Ascending aorta (tissue), 2 donors: ENCODE results near the gene ZNF205. TPM values are rescaled to one million over a fixed set of nuclear protein-coding genes. Genes with fewer than 3 reads are reported as not detected.

Experiments used
- DNase-seq, 2 donors: peaks; one replicate each; pipeline ENCODE4 v3.0.0-alpha.2; 2019; ENCODE audit warnings: low spot score in 2 of 2
- H3K27ac ChIP-seq, 2 donors: fragments of 200-600 bp; sonication (generic); one replicate each; pipeline ENCODE4 v1.5.1; 2016 to 2017; ENCODE audit warnings: mild to moderate bottlenecking in 1 of 2
- H3K27me3 ChIP-seq: fragments of 200-600 bp; sonication (generic); one replicate; pipeline ENCODE4 v1.5.1; 2017
- H3K36me3 ChIP-seq, 2 donors: fragments of 200-600 bp; sonication (generic); one replicate each; pipeline ENCODE4 v1.5.1; 2016
- H3K4me1 ChIP-seq, 2 donors: fragments of 200-600 bp; sonication (generic); one replicate each; pipeline ENCODE4 v1.5.1; 2016 to 2017; ENCODE audit warnings: mild to moderate bottlenecking in 1 of 2
- H3K4me3 ChIP-seq, 2 donors: fragments of 200-600 bp; sonication (generic); one replicate each; pipeline ENCODE4 v1.5.1; 2016 to 2017; ENCODE audit warnings: mild to moderate bottlenecking in 1 of 2
- H3K9me3 ChIP-seq, 2 donors: fragments of 200-600 bp; sonication (generic); one replicate each; pipeline ENCODE4 v1.5.1; 2016
- CTCF ChIP-seq, 3 experiments: fragments of 200-600 bp in 2 of 3; fragments of 450-650 bp in 1 of 3; sonication (generic) in 2 of 3; IDR thresholded peaks; one replicate each; pipeline ENCODE4 v1.5.1; 2016 to 2019; ENCODE audit warnings: antibody characterized with exemption in 3 of 3, mild to moderate bottlenecking in 1 of 3, moderate library complexity in 1 of 3
- intact Hi-C: fragments of 100-400 bp; cut with DNase I; formaldehyde crosslinking; loops from one replicate; pipeline ENCODE4 v1.15.1; 2023
- total RNA-seq: library from RNA; depleted of rRNA; stranded (reverse); fragments of >200 nt; gene quantifications from one replicate; pipeline ENCODE4 v1.1.0, GENCODE V29; 2016

The ZNF205 gene
- total RNA-seq, 1 donor from 2014 or later, result 49.8 TPM

GRCh38 chr16:3145660-3146059 is 33.3 kb downstream of the ZNF205 start:
- intact Hi-C loops, result no loop called here
- DNase-seq, result no peak

GRCh38 chr16:3147046-3147756 is 34.8 kb downstream of the ZNF205 start:
- DNase-seq, result no peak
- H3K4me3 ChIP-seq, result no peak overlapping the region
- intact Hi-C loops, result no loop called here
- H3K9me3 ChIP-seq, result no peaks in the 10 kb centered on the region
- peaks cover 0 to 15% of the 10 kb centered on the region in 2 donors for H3K4me1 ChIP-seq
- H3K27ac ChIP-seq, result no peak overlapping the region
- no peak for TF ChIP-seq CTCF (IDR thresholded peaks at IDR 0.05)
- H3K36me3 ChIP-seq, result peaks cover 5 to 10% of the 10 kb centered on the region in 2 donors
- H3K27me3 ChIP-seq, result no peaks in the 10 kb centered on the region

More at GRCh38 chr16:3145660-3146059, 33.3 kb downstream of the ZNF205 start:
- Histone ChIP-seq H3K27me3 (no peaks in the 10 kb centered on the region), H3K27ac (no peak overlapping the region), H3K4me3 (no peak overlapping the region), H3K4me1 (peaks cover 0 to 7% of the 10 kb centered on the region in 2 donors), H3K36me3 (peaks cover 19 to 25% of the 10 kb centered on the region in 2 donors), H3K9me3 (no peaks in the 10 kb centered on the region)
- TF ChIP-seq CTCF (IDR thresholded peaks at IDR 0.05), result no peak

GRCh38 chr16:3147757-3148104 is 35.3 kb downstream of the ZNF205 start:
- intact Hi-C loops, result no loop called here
- DNase-seq, result no peak
- Histone ChIP-seq H3K4me1 (peaks cover 0 to 15% of the 10 kb centered on the region in 2 donors), H3K27me3 (no peaks in the 10 kb centered on the region), H3K4me3 (no peak overlapping the region), H3K36me3 (peaks cover under 1 to 4% of the 10 kb centered on the region in 2 donors), H3K9me3 (no peaks in the 10 kb centered on the region), H3K27ac (no peak overlapping the region)
- TF ChIP-seq CTCF (IDR thresholded peaks at IDR 0.05), result no peak

GRCh38 chr16:3148256-3149192 is 36.1 kb downstream of the ZNF205 start:
- DNase-seq, result no peak
- no peak overlapping the region for H3K4me3 ChIP-seq
- no peaks in the 10 kb centered on the region for H3K36me3 ChIP-seq
- peaks cover 0 to 15% of the 10 kb centered on the region in 2 donors for H3K4me1 ChIP-seq
- no peaks in the 10 kb centered on the region for H3K27me3 ChIP-seq
- TF ChIP-seq CTCF (IDR thresholded peaks at IDR 0.05), result no peak
- H3K27ac ChIP-seq, result no peak overlapping the region
- H3K9me3 ChIP-seq, result no peaks in the 10 kb centered on the region
- intact Hi-C loops, result no loop called here

GRCh38 chr16:3149193-3149530 is 36.8 kb downstream of the ZNF205 start:
- intact Hi-C loops, result no loop called here
- Histone ChIP-seq H3K27ac (peak overlapping the region in 1 of 2 donors; percentile 86), H3K4me1 (peaks cover 0 to 15% of the 10 kb centered on the region in 2 donors), H3K27me3 (no peaks in the 10 kb centered on the region), H3K4me3 (peak overlapping the region in 1 of 2 donors; percentile 76), H3K36me3 (no peaks in the 10 kb centered on the region), H3K9me3 (no peaks in the 10 kb centered on the region)
- no peak for DNase-seq
- TF ChIP-seq CTCF (IDR thresholded peaks at IDR 0.05), result no peak
